HG03354 (cell line): ENCODE results near the gene MRGPRX2.

ENCODE experiments used
- ATAC-seq: cut with Tn5 transposase; IDR thresholded peaks from one replicate; pipeline ENCODE4 v1.9.1; 2021; ENCODE audit warnings: mild to moderate bottlenecking; ENCODE audit not compliant: unreplicated experiment, poor library complexity, severe bottlenecking

MRGPRX2 gene

DNA sequence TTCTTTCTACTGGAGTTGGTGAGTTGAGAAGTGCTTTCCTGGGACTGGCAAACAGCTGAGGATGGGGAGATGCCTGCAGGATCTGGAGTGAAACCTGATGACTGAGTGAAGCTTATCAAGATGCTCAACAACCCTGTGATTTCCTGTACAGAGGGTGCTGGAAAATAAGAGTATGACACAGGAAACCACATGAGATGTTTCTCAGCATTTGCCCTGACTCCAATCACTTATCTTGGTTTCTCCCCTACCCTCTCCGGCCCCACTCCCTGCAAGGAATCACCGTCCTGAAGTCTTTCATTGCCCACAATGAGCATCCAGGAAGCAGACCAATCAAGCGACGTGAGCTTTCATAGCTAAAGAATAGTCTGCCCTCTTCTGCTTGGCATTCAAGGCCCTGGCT lies at the start of gene MRGPRX2:
TSS of gene MRGPRX2 (minus strand) at position 89 of the 400 bp plus-strand sequence. CDS start 4,315 bp downstream, outside the sequence.
- no peak for ATAC-seq

DNA sequence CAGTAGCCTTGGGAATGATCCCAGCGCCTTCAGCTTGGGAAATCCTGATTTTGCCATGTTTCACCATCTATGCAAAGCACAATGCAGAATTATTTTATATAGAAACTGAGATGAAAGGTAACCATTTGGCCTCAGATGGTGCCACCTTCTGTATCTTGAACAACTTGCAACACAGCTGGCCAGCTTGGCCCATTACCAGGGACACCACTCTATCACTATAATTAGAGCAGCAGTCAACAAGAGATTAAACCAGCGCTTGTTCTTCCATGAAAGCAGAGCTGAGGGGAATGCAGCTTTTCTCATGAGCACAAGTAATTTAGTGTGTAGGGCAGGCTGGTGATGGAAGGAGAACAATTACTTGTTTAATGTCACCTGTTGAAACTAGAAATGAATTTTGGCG lies 49.8 kb upstream of the MRGPRX2 start:
- ATAC-seq, result no peak

DNA sequence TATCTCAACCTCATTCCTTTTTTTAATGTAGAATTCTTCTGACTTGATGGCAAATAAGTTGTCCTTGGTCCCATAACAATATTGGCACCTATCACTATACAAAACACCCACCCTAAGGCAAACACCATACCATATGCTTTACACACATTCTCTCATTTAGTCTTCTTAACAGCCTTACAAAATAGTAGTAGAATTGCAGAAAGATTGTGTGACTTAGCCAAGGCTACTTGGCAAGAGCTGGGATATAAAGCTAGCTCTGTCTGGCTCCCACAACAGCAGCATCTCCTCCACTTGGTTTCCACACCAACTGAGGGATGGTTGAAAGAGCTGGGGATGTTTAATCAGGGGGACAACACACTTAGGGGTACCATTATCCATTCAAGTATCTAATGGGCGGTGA lies 46.6 kb upstream of the MRGPRX2 start:
- ATAC-seq, result no peak

DNA sequence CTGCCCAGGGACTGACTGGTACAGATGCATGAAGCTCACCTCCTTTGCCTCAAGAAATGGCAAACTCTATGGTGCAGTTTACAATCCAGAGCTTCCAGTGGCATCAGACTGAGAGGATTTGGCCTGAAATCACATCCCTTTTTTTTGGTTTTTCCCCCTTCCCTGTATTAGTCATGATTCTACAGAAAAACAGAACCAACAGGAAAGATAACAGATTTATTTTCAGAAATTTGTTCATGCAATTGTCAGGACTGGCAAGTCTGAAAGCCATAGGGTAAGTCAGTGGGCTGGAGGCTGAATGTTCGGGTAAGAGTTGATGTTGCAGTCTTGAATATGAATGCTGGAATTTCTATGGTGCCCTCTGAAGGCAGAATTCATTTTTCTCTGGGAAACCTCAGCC lies 44.5 kb upstream of the MRGPRX2 start:
- no peak for ATAC-seq

DNA sequence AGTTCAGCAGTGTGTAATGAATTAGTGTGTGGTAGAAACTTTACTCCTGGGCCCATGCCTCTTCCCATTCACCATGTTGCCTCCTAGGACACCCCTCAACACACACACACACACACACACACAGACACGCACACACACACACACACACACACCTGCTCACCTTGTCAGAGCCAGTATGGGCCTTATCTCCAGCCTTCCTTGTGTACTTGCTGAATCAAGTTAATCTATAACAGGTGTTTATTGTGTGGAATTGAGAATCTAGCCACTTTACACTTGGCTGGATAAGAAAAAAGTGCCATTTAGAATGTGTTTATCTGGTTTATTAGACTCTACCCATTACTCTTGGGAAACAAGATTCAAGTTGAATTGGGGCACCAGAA lies 42.0 kb upstream of the MRGPRX2 start:
- ATAC-seq, result no peak

DNA sequence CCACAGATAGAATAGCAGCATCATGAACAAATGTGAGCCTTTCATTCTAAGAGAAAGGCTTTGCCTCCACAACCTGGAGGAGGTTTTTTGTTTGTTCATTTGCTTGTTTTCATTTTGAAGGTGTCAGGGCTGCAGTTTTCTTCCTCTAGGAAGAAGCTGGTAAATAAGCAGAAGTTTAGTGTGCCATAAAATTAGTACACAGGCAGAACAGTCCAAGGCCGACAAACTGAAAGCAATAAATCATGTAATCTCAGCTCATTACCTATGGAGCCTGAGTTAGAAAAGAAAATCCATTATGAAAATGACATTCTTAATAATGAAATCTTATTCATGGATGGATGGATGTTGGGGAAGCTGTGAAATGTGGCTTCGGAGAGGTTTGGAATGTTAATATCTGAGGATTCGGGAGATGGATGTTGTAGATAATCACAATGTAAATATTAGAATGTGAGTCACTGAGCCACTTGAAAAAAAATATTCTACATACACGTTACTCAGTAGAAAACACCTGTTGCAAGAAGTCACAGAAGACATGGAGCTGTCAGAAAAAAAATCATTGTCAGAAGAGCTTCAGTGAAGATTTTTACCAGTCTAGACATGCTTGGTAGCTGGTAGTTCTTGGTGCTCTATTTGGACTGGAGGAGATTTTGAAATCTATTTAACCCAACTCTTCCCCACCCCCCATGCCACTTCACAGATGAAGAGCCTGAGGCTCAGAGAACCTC lies 41.4 kb upstream of the MRGPRX2 start:
- no peak for ATAC-seq

DNA sequence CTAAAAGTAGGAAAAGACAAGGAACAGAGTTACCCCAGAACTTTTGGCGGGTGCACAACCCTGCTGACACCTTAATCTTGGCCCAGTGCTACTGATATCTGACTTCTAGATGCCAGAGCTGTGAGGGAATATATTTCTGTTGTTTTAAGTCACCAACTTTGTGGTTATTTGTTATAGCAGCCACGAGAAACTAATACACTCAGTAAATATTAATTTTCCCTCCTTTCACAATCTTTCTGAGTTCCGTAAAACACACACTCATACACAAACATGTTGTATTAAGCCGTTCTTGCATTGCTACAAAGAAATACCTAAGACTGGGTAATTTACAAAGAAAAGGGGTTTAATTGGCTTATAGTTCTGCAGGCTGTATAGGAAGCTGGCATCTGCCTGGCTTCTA lies 40.4 kb upstream of the MRGPRX2 start:
- no peak for ATAC-seq

DNA sequence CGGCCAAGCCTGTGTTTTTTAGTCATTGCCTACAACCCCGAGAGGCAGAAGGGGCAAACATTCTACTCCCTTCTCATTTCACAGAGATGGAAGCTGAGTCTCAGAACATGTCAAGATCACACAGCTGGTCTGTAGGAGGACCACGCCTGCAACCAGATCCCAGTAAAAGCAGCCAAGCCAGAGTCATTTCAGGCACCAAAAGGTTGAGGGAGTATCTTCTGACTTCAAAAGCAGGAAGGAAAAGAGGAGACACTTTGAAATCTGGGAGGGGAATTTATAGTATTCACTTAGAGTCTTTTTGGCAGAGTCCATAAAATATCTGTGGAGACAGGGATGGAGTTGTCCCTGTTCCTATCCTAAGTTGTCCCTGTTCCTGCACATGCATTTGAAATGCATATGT lies 38.6 kb upstream of the MRGPRX2 start:
- ATAC-seq, result no peak

DNA sequence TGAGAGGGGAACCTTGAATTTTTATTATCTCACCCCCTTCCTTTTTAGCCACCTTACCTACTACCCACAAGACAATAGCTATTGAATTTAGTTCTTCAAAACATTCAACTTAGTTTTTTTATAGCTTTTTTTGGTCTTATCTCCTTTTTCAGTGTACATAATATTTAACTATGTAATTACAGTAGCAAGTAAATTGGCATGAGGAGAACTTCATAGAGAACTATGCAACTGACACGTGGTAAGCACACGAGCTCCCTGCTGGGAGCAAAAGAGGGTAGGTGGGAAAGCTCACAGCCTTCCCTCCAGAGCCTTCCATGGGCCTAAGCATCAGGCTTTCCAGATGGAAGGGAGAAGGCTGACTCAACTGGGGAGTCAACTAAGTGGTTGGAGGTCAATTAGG lies 34.3 kb upstream of the MRGPRX2 start:
- no peak for ATAC-seq

DNA sequence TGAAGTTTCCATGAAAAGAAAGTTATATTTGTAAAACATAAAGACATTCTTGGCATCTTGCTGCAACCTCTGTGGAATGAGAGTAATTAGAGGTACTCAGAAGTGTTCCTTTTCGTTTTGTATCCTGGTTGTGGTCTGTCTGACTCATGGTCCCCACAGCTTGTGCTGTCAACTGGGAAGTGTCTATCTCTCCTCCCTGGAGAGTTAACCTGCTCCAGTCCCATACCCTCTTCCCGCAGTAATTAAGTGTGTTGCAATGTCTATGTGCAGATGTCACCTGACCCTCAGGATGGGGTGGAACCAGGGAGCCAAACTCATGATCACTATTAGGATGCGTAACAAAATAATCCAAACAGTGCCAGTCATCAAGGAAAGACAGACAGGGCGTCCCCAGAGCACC lies 33.5 kb upstream of the MRGPRX2 start:
- ATAC-seq, result no peak

DNA sequence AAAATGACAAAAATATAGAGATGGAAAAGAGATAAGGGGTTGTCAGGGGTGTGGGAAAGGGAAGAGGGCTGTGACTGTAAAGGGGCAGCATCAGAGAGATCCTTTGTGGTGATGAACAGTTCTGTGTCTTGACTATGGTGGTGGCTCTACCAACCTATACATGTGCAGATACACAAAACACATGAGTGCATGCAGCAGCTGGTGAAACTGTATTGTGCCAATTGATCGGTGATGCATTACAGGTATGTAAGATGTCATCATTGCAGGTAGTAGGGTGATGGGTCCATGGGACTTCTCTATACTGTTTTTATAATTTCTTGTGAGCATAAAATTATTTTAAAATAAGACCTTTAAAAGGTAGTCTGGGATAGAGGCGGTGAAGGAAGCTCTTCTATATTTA lies 32.3 kb upstream of the MRGPRX2 start:
- ATAC-seq, result no peak

DNA sequence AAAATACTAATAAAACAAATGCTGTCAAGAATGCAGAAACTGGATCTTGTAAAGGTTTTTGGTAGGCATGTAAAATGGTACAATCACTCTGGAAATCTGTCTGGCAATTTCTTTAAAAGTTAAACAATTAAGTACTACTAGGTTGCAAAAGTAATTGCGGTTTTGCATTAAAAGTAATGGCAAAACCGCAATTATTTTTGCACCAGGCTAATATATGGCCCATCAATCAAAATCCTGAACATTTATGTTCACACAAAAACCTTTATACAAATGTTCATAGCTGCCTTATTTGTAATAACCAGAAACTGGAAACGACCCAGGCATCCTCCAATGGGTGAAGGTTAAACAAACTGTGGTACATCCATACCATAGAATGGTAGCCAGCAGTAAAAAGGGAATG lies 31.8 kb upstream of the MRGPRX2 start:
- ATAC-seq, result no peak

DNA sequence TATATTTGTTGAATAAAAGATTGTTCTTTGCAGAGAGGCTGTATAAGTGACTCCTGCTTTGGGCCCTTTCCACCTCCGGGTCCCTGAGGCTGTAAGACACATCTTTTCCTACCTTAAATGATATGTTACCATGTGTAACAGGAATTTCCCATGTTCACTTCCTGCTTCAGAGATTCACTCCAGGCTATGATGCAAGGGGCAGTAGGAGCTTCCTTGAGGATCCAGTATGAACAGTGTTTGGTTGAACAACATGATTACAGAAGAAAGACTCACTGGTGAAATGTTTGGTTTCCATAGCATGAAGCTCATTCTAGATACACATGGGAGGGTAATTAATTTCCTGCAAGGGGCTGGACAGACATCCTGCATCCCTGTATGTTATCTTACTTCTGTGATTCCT lies 30.8 kb upstream of the MRGPRX2 start:
- no peak for ATAC-seq

DNA sequence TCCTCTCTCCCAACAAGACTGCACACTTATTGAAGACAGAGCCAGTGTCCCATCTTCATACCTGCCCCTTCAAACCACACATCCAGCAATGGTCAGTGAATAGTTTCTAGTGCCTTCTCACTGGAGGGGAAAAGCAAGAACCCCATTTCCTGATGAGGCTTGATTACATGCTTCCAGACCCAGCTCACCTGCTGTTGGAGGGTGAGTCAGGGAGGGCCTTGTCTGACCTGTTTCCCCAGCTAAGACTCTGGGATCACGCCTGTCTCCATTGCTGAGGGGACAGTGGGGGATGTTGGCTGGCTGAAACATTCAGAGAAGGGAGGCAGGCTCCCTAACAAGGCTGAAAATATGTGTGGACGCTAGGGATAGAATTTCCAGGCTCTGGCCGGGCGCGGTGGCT lies 28.9 kb upstream of the MRGPRX2 start:
- no peak for ATAC-seq

DNA sequence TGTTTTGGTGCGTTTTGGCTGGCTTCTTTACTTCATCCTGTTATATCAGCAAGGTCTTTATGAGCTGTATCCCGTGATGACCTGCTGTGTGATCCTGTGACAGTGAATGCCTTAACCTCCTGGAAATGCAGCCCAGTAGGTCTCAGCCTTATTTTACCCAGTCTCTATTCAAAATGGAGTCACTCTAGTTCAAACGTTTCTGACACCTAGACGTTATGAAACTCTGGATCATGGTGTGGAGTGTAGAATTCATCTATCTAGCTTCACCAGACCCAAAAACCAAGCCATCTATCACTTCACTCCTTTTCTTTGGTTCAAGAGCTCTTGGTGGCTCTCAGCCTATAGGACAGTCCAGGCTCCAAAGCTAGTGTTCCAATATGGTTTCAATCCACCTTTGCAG lies 28.3 kb upstream of the MRGPRX2 start:
- no peak for ATAC-seq

DNA sequence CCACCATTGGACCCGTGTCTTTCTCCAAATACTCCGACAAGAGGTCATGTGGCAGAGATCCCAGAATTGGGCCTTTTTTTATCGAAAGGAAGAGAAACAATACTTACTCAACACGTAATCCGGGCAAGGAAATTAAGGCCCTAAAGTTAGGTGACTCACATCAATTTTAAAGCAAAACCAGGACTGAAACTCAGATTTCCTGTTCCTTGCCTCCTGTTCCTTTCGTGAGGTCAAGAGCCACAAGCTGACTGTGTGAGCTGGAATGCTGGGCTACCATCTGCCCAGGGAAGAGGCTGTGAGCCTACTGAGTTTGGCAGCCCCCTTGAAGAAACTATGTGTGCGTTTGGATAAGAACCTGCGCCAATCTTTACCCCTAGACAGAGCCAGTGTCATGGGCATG lies 27.1 kb upstream of the MRGPRX2 start:
- ATAC-seq, result no peak

DNA sequence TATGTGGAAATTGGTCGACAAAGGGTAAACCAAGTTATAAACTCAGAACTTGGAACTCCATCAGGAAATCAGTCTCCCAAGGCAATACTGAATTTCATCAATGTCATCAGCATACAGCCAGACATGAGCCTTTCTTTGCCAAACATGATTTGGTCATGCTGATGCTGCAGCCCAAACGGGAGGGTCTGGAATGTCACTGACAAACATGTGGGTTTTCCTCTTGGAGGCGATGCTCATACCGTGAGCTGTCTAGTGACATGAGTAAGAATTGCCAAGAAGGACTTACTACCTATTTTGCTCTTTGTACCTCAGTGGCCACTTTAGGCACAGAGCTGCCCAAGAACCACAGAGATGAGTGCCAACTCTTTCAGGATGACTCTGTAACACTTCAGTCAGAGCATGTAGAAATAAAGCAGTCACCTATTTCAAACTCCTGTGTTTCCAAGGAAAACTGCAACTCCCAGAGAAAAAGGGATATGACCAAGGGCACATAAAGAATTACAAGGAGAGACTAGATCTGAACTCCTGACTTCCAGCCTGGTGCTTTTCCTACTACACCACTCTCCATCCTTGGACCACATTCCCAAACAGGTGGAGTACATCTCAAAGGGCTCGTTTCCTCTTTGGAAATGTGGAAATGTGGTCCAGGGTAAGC lies 24.3 kb upstream of the MRGPRX2 start:
- no peak for ATAC-seq

DNA sequence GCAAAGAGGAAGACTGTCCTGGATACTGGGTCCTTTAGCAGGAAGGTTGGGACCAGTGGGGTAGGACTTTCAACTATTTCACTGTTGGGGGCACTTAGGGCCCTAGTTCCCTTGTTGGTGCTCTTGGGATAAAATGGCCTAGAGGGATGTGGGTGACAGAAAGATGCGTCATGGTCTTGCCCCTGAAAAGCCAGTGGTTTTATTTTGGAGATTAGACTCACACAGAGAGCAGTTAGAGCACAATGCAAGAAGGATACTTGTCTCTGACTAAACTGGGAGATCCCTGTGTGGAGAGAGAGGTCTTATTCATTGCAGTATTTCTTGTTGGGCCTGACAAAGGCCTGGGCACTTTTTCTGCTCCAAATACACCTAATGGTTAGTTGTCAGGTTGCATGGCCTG lies 22.6 kb upstream of the MRGPRX2 start:
- ATAC-seq, result no peak

DNA sequence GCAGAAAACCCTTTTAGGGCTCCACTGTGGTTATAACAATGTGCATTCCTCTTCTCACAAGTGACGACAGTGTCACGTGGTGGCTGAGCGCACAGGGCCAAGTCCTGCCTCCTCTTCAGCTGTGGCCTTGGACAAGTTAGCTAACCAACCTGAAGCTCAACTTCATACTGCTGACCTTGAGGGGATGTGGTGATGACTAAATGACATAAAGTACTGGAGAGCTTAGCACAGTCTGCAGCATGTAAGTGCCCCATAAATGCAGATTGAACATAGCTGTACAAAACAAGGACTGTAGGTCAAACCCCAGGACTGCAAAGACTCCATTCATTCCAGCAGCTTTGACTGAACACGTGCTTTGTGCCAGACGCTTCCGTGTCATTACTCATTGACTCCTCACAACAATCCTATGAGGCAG lies 20.1 kb upstream of the MRGPRX2 start:
- no peak for ATAC-seq

DNA sequence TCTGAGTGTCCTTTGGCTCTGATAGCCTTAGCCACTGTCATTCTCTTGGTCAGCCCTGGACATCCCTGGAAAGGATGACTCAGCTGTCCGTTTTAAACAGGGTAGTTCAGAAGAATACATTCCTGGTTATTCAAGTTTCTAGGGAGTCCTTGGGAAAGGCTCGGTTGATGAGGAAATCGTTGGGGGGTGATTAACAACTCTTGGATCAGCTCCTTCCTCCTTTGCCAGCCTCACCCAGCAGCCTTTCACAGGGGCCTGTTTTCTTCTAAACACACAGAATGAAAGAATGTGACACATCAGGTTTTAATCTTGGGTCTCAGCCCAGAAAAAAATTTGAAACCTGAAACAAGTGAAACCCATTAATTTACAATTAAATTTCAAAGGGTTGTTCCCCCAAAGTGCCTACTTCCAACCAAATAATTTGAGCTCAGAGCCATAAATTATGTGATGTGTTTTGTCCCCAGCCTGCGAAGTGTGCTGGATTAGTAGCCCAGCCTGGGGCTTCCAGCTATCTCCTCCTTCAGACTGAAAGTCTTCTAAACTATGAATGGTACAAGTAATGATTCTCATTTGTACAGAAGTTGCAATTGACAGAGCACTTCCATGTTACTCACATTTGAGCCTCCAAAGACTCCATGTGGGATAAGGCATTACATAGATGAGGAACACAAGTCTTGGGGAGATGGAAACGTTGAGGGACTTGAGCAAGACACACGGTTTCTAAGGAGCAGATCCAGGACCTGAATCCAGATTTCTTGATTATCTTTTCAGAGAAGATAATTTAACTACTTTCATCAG lies 19.3 kb upstream of the MRGPRX2 start:
- ATAC-seq, result no peak

DNA sequence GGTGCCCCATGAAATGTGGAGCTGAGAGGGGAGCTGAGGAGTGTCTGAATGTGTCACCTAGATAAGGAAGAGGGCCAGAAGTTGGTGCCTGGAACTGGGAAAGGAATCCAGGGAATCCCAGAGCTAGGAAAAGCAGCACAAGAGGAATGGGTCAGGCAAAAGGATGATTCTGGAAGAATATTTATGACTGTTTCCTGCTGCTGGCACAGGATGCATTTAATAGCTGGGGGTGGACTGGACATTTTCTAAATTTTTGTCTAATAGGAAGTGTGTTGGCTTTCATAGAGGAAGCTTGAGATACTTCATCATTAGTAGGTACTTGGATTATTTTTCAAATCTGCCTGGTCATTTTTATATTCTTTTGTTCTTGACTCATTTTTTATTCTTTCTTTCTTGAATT lies 17.4 kb upstream of the MRGPRX2 start:
- ATAC-seq, result no peak
